Body of pancreas (tissue), 4 donors: ENCODE measurements around the gene BICD1.

ENCODE experiments used
- CTCF ChIP-seq, 7 experiments: fragments of 450-650 bp in 4 of 7; fragments of 200-600 bp in 3 of 7; sonication (generic) in 3 of 7; IDR thresholded peaks; one replicate each; pipeline ENCODE4 v1.5.1; 2016 to 2019; ENCODE audit warnings: antibody characterized with exemption in 7 of 7
- POLR2A ChIP-seq, 3 donors: fragments of 450-650 bp; IDR thresholded peaks; one replicate each; pipeline ENCODE4 v1.6.1; 2016; ENCODE audit warnings: antibody characterized with exemption in 3 of 3, mild to moderate bottlenecking in 2 of 3

GRCh38 chr12:32084017-32084688 is 22.5 kb upstream of the BICD1 start:
- no peak for TF ChIP-seq CTCF (IDR thresholded peaks at IDR 0.05)
- no peak for TF ChIP-seq POLR2A (IDR thresholded peaks at IDR 0.05)
